Skeletal muscle tissue (tissue), 4 donors: ENCODE results near the gene TCP1. TPM values are rescaled to one million over a fixed set of nuclear protein-coding genes. Genes with fewer than 3 reads are reported as not detected.
"Not testable (repeated sequence)": the region's sequence is repeated elsewhere in the genome, so short reads cannot be mapped to it uniquely, and the experiment has no call there.

Experiments
- H3K27ac ChIP-seq: one replicate; pipeline ENCODE4 v1.7.0; 2013; ENCODE audit warnings: mild to moderate bottlenecking, low read depth, low read length, inconsistent platforms
- H3K27me3 ChIP-seq, 3 donors: one replicate each; pipeline ENCODE4 v1.7.0; 2013; ENCODE audit warnings: low read length in 3 of 3; ENCODE audit not compliant: control insufficient read depth in 3 of 3, insufficient read depth in 3 of 3
- H3K36me3 ChIP-seq, 3 donors: one replicate each; pipeline ENCODE4 v1.7.0; 2013; ENCODE audit warnings: low read length in 3 of 3; ENCODE audit not compliant: control insufficient read depth in 3 of 3, insufficient read depth in 3 of 3
- H3K4me1 ChIP-seq, 3 donors: one replicate each; pipeline ENCODE4 v1.7.0; 2013; ENCODE audit warnings: low read length in 3 of 3, mild to moderate bottlenecking in 3 of 3; ENCODE audit not compliant: control insufficient read depth in 3 of 3, insufficient read depth in 3 of 3
- H3K4me3 ChIP-seq, 3 donors: one replicate each; pipeline ENCODE4 v1.7.0; 2013; ENCODE audit warnings: low read length in 3 of 3
- H3K9ac ChIP-seq, 3 donors: one replicate each; pipeline ENCODE4 v1.7.0; 2013; ENCODE audit warnings: low read length in 3 of 3, mild to moderate bottlenecking in 3 of 3, moderate library complexity in 2 of 3, low read depth in 1 of 3
- H3K9me3 ChIP-seq, 3 donors: one replicate each; pipeline ENCODE4 v1.7.0; 2013; ENCODE audit warnings: low read length in 3 of 3; ENCODE audit not compliant: control insufficient read depth in 3 of 3
- total RNA-seq: library from RNA; depleted of rRNA; stranded (reverse); fragments of >200 nt; gene quantifications from one replicate; pipeline ENCODE4 v1.2.3, GENCODE V29; 2014
- donor health status: Osteomylitis.

TCP1 gene
- total RNA-seq, 1 donor from 2014 or later, result 203 TPM

DNA sequence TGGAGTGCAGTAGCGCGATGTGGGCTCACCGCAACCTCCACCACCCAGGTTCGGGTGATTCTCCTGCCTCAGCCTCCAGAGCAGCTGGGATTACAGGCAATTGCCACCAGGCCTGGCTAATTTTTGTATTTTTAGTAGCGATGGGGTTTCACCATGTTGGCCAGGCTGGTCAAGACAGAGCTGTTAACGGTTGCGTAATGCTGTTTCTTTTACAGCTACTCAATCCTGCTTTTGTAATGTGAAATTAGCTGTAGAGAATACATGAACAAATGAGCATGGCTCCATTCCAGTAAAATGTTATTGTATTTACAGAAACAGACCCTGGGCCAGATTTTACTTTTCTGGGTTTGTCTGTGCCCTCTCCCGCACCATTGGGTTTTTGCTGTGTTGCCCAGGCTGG, 12.5 kb upstream of the TCP1 start:
- Histone ChIP-seq H3K9me3 (no peaks in the 10 kb centered on the region), H3K27ac (no peak overlapping the region), H3K27me3 (no peaks in the 10 kb centered on the region)

DNA sequence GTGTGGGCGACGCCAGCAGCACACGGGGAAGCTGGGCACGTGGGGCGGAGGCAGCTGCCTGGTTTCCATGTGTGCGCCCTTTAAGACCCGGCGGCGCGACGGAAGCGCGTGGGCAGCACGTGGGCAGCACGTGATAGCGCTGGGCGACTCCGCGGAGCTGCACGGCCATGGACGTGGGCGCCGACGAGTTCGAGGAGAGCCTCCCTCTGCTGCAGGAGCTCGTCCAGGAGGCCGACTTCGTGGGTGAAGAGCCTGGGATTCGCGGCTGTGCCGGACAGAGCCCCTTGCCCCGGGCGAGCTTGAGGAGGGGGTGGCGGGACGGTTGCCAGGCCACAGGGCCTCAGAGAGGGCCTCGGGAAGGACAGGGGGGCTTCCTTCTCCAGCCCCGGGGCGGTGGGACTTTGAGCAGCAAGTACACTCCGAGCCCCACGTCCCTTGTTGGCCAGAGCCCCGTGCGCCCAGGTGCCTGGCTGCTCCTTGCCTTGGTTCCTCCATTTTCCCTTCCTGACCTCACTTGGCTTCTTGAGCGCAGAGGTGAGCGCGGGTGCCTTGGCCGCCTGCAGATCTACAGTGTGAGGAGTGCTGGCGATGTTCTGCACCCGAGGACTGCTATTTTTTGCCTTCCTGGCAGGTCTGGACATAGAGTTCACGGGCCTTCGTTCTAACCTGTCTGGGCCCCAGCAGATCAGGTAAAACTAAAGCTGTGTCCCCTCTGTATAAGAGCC, 10.9 kb upstream of the TCP1 start, which contains the start of gene PNLDC1:
Gene PNLDC1 (plus strand): TSS at position 136 of the 725 bp plus-strand sequence. CDS start 32 bp downstream, at position 168.
- Histone ChIP-seq H3K36me3 (peaks cover 12 to 28% (median 27%) of the 10 kb centered on the region in 3 donors), H3K9ac (no peak within 1 kb of the TSS), H3K4me1 (no peaks in the 10 kb centered on the region), H3K9me3 (no peaks in the 10 kb centered on the region), H3K27ac (no peak within 1 kb of the TSS), H3K4me3 (no peak within 1 kb of the TSS), H3K27me3 (no peaks in the 10 kb centered on the region)

More for the DNA sequence above, 12.5 kb upstream of the TCP1 start:
- peaks cover 12 to 35% (median 27%) of the 10 kb centered on the region in 3 donors for H3K36me3 ChIP-seq
- no peaks in the 10 kb centered on the region for H3K4me1 ChIP-seq
- no peak overlapping the region for H3K9ac ChIP-seq
- no peak overlapping the region for H3K4me3 ChIP-seq

DNA sequence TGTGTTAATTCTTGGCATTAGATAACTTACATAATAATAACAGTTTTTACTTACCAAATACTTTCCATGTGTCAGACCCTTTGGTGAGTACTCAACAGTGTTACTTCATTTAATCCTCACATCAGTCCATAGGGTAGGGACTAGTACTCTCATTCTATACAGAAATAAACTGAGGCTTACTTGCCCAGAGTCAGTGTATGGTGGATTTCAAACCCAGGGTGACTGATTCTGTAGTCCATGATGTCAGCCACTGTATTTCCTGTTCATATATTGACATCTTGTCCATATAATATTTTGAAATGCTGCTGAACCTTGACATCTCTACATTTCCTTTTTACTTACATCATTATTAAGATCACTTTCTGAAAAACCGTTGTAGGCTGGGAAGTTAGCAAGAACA, 8.2 kb upstream of the TCP1 start:
- H3K9me3 ChIP-seq, result no peaks in the 10 kb centered on the region
- peaks cover 14 to 33% (median 31%) of the 10 kb centered on the region in 3 donors for H3K36me3 ChIP-seq
- H3K27me3 ChIP-seq, result no peaks in the 10 kb centered on the region
- no peak overlapping the region for H3K9ac ChIP-seq
- H3K27ac ChIP-seq, result no peak overlapping the region
- H3K4me1 ChIP-seq, result peaks cover 0 to 2% (median 2%) of the 10 kb centered on the region in 3 donors
- no peak overlapping the region for H3K4me3 ChIP-seq

DNA sequence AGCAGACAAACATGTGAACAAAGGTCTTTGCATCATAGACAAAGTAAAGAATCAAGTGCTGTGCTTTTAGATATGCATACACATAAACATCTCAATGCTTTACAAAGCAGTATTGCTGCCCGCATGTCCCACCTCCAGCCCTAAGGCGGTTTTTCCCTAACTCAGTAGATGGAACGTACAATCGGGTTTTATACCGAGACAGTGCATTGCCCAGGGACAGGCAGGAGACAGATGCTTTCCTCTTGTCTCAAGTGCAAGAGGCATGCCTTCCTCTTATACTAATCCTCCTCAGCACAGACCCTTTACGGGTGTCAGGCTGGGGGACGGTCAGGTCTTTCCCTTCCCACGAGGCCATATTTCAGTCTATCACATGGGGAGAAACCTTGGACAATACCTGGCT, 5.6 kb upstream of the TCP1 start:
- Histone ChIP-seq H3K36me3 (peaks cover 18 to 45% (median 30%) of the 10 kb centered on the region in 3 donors), H3K4me1 (peaks cover 12 to 20% (median 19%) of the 10 kb centered on the region in 3 donors)
- not testable (repeated sequence) for H3K27ac ChIP-seq, H3K27me3 ChIP-seq, H3K4me3 ChIP-seq, H3K9me3 ChIP-seq, H3K9ac ChIP-seq

DNA sequence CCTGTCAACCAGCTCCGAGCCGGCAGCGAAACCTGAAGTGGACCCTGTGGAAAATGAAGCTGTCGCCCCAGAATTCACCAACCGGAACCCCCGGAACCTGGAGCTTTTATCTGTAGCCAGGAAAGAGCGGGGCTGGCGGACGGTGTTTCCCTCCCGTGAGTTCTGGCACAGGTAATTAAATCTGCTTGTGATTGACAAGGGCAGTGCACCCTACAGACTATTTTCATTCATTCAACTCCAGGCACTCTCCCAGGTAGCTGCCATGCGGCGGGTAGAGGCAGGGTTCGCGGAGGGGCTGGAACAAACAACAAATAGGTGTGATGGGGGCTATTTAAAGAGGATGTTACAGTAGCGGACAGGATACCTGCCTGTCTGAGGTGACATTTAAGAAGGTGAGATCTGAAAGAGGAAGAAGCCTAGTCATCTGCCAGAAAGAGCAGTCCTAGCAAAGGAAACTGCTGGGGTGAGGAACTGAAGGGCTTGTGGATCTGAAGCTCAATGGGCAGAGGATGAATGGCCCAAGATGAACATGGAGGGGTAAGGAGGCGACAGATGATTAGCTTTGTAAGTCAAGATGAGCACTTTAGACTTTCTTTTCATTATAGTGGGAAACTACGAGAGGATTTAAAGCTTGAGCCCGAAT, 1.7 kb upstream of the TCP1 start:
- Histone ChIP-seq H3K9ac (peak overlapping the region; percentile 95 to 98 (median 97)), H3K36me3 (peaks cover 13 to 28% (median 17%) of the 10 kb centered on the region in 3 donors), H3K27me3 (no peaks in the 10 kb centered on the region), H3K4me3 (peak overlapping the region; percentile 93 to 99 (median 98)), H3K9me3 (no peaks in the 10 kb centered on the region), H3K27ac (peak overlapping the region; percentile 92), H3K4me1 (peaks cover 19 to 36% (median 34%) of the 10 kb centered on the region in 3 donors)

DNA sequence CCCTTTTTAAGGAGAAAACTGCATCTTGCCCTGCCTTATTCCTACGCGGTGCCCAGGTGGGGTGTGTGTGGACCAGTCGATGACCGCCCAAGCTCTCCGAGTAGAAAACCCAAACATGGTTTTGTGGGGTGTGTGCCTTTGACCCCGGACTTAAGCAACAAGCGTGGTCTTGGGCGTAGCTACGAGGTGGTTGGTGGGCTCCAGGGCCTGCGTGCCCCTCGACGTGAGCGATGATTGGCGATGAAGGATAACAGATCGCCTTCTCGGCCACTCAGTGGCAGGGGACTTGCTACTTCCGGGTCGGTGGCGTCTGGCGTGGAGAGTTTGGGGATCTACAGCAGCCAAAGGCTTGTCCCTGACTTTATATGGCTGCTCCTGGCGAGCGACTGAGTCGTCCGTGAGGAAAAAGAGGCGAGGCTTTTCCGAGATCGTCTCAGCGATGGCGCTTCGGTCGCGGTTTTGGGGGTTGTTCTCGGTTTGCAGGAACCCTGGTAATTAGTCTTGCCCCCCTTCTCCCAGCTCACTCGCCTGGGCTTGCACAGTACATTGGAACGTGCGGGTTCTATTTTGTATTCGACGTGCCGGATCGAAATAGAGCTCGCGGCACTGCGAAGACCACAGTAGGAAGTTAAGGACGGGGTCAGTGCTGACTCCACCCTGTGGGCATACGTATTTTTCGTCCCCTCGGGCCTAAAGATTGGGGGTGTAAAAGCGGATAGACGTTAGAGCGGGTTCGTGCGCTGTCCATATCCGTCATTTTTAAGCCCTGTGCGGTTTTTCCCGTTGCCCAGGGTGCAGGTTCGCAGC, 950 bp upstream of the TCP1 start, which contains the start of gene MRPL18:
Gene MRPL18 (plus strand): TSS at position 319 of the 807 bp plus-strand sequence. CDS start 121 bp downstream, at position 440.
- Histone ChIP-seq H3K36me3 (peaks cover 15 to 36% (median 23%) of the 10 kb centered on the region in 3 donors), H3K9ac (peak within 1 kb of the TSS; percentile 95 to 98 (median 97)), H3K27me3 (no peaks in the 10 kb centered on the region), H3K9me3 (no peaks in the 10 kb centered on the region), H3K4me3 (peak within 1 kb of the TSS; percentile 95 to 99 (median 98)), H3K27ac (peak within 1 kb of the TSS; percentile 92), H3K4me1 (peaks cover 19 to 38% (median 34%) of the 10 kb centered on the region in 3 donors)

DNA sequence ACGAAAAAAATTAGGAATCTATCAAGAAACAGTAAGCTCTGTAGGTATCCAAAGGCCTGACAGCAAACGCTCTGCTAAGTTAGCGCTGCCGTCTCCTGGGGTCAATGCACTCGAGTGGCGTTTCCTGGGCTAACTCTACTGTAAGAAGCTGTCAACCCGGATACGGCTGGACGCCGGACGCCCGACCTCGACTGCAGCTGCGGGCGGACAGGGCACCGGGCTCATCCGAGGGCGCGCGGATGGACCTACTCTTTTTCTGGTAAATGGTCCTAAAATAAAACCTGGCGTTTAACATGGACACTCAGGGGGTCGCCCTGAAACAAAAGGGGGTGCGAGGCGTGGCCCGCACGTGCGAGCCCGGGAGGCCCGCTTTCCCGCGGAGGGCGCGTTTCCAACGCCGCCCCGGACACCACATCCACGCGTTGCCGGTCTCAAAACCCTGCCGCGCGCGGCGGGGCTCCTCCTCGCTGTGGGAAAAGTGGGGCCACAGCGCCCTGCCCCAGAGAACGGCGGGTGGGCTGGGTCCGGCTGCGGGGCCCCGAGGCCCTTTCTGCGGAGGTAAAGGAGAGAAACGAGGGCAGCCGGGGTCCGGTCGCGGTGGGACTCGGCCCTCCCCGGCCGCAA, 537 bp downstream of the TCP1 start:
- peaks cover 25 to 47% (median 34%) of the 10 kb centered on the region in 3 donors for H3K36me3 ChIP-seq
- no peaks in the 10 kb centered on the region for H3K9me3 ChIP-seq
- H3K27ac ChIP-seq, result peak overlapping the region; percentile 92
- peaks cover 19 to 38% (median 34%) of the 10 kb centered on the region in 3 donors for H3K4me1 ChIP-seq
- H3K4me3 ChIP-seq, result peak overlapping the region; percentile 95 to 99 (median 98)
- peak overlapping the region; percentile 93 to 97 (median 95) for H3K9ac ChIP-seq
- H3K27me3 ChIP-seq, result no peaks in the 10 kb centered on the region

DNA sequence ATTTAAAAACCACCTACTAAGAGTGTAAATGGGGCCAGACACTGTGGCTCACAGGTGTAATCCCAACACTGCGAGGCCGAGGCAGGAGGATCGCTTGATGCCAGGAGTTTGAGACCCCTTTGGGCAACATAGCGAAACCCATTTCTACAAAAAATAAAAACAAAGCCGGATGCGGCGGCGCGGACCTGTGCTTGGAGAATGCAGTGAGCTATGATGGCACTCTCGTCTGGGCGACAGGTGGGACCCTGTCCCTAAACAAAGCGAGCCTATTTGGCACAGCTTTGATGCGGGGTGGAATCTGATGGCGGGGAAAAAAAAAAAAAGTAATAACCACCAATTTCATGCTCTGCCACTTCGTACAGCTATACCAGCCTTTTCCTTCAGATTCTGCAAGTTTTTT, 1.1 kb downstream of the TCP1 start:
- Histone ChIP-seq H3K4me3 (peak overlapping the region; percentile 95 to 99 (median 98)), H3K4me1 (peaks cover 19 to 38% (median 34%) of the 10 kb centered on the region in 3 donors), H3K27ac (peak overlapping the region; percentile 92), H3K27me3 (no peaks in the 10 kb centered on the region), H3K9me3 (no peaks in the 10 kb centered on the region), H3K9ac (peak overlapping the region; percentile 93 to 97 (median 95)), H3K36me3 (peaks cover 30 to 53% (median 38%) of the 10 kb centered on the region in 3 donors)

DNA sequence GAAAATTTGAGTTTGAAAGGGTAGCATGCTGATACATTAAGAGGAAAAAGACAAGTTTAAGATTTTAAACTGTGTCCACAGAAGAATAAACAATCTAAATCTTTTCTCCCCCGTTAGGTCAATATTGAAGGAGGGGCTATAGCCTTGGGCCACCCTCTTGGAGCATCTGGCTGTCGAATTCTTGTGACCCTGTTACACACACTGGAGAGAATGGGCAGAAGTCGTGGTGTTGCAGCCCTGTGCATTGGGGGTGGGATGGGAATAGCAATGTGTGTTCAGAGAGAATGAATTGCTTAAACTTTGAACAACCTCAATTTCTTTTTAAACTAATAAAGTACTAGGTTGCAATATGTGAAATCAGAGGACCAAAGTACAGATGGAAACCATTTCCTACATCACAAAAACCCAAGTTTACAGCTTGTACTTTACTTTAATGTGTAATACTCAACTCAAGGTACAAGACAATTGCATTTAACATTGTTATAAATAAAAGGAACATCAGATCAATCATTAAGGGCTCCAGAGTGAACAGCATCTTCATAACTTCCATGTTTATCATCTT, 10.8 kb downstream of the TCP1 start:
- Histone ChIP-seq H3K9me3 (no peaks in the 10 kb centered on the region), H3K36me3 (peaks cover 46 to 69% (median 64%) of the 10 kb centered on the region in 3 donors), H3K4me3 (no peak overlapping the region), H3K27ac (no peak overlapping the region), H3K9ac (no peak overlapping the region), H3K4me1 (no peaks in the 10 kb centered on the region), H3K27me3 (no peaks in the 10 kb centered on the region)
